Measurements from ENCODE around the gene HOPX. TPM values are rescaled to one million over a fixed set of nuclear protein-coding genes. Genes with fewer than 3 reads are reported as not detected.
A peak's percentile ranks its signal among the peaks of the same experiment; 100 is the strongest.
"Not testable (repeated sequence)": the region's sequence is repeated elsewhere in the genome, so short reads cannot be mapped to it uniquely, and the experiment has no call there.

The HOPX gene
- total and polyA plus RNA-seq, 9 donors: 13.2 to 22.8 (median 18.1) TPM

GRCh38 chr4:56649445-56650261, 31.4 kb downstream of the HOPX start:
- Histone ChIP-seq H3K9me3 (replicated peaks; ENCODE audit: control insufficient read depth, low read depth, low read length) (peaks cover 4% of the 10 kb centered on the region), H3K4me3 (ENCODE audit: low read length) (no peak overlapping the region), H3K4me1 (ENCODE audit: control insufficient read depth, insufficient read depth, low read length) (peaks cover 10% of the 10 kb centered on the region), H3K27me3 (ENCODE audit: control insufficient read depth, insufficient read depth, low read length) (peaks cover 4% of the 10 kb centered on the region), H3K36me3 (ENCODE audit: control insufficient read depth, insufficient read depth, low read length) (no peaks in the 10 kb centered on the region), H3K27ac (ENCODE audit: low read length) (no peak overlapping the region)
- WGBS (ENCODE audit: insufficient coverage): 100% methylated on average over 2 of the region's 5 CpGs
- no peak for DNase-seq

GRCh38 chr4:56648824-56649151, 32.3 kb downstream of the HOPX start:
- no peak for DNase-seq
- no peak overlapping the region for H3K27ac ChIP-seq (ENCODE audit: low read length)
- peaks cover 4% of the 10 kb centered on the region for H3K9me3 ChIP-seq (replicated peaks; ENCODE audit: control insufficient read depth, low read depth, low read length)
- no peaks in the 10 kb centered on the region for H3K36me3 ChIP-seq (ENCODE audit: control insufficient read depth, insufficient read depth, low read length)
- H3K27me3 ChIP-seq (ENCODE audit: control insufficient read depth, insufficient read depth, low read length): peaks cover under 1% of the 10 kb centered on the region
- H3K4me3 ChIP-seq (ENCODE audit: low read length): no peak overlapping the region
- H3K4me1 ChIP-seq (ENCODE audit: control insufficient read depth, insufficient read depth, low read length): peaks cover 5% of the 10 kb centered on the region

- Histone ChIP-seq H3K36me3 (ENCODE audit: control insufficient read depth, insufficient read depth, low read length) (no peaks in the 10 kb centered on the region), H3K9me3 (replicated peaks; ENCODE audit: control insufficient read depth, low read depth, low read length) (peaks cover 4% of the 10 kb centered on the region), H3K27me3 (ENCODE audit: control insufficient read depth, insufficient read depth, low read length) (no peaks in the 10 kb centered on the region), H3K27ac (ENCODE audit: low read length) (no peak overlapping the region), H3K4me3 (ENCODE audit: low read length) (no peak overlapping the region), H3K4me1 (ENCODE audit: control insufficient read depth, insufficient read depth, low read length) (no peaks in the 10 kb centered on the region)
- peak; percentile 87 for DNase-seq
- 60% methylated on average over 1 of the region's 5 CpGs for WGBS (ENCODE audit: insufficient coverage)
Observed at GRCh38 chr4:56648021-56648823, 32.9 kb downstream of the HOPX start.

GRCh38 chr4:56646341-56646740, 34.8 kb downstream of the HOPX start:
- Histone ChIP-seq H3K27ac (ENCODE audit: low read length) (no peak overlapping the region), H3K4me1 (ENCODE audit: control insufficient read depth, insufficient read depth, low read length) (no peaks in the 10 kb centered on the region), H3K4me3 (ENCODE audit: low read length) (no peak overlapping the region), H3K27me3 (ENCODE audit: control insufficient read depth, insufficient read depth, low read length) (no peaks in the 10 kb centered on the region), H3K36me3 (ENCODE audit: control insufficient read depth, insufficient read depth, low read length) (no peaks in the 10 kb centered on the region), H3K9me3 (replicated peaks; ENCODE audit: control insufficient read depth, low read depth, low read length) (peaks cover 4% of the 10 kb centered on the region)
- WGBS (ENCODE audit: insufficient coverage): no CpG with 5 or more reads among the region's 1 CpG
- no peak for DNase-seq

- H3K27me3 ChIP-seq (ENCODE audit: control insufficient read depth, insufficient read depth, low read length): no peaks in the 10 kb centered on the region
- H3K4me3 ChIP-seq (ENCODE audit: low read length): no peak overlapping the region
- no peak overlapping the region for H3K27ac ChIP-seq (ENCODE audit: low read length)
- no peak for DNase-seq
- no peaks in the 10 kb centered on the region for H3K4me1 ChIP-seq (ENCODE audit: control insufficient read depth, insufficient read depth, low read length)
- peaks cover 4% of the 10 kb centered on the region for H3K9me3 ChIP-seq (replicated peaks; ENCODE audit: control insufficient read depth, low read depth, low read length)
- 100% methylated on average over 1 of the region's 6 CpGs for WGBS (ENCODE audit: insufficient coverage)
- no peaks in the 10 kb centered on the region for H3K36me3 ChIP-seq (ENCODE audit: control insufficient read depth, insufficient read depth, low read length)
Observed at GRCh38 chr4:56643596-56643995, 37.5 kb downstream of the HOPX start.

- Histone ChIP-seq H3K9me3 (replicated peaks; ENCODE audit: control insufficient read depth, low read depth, low read length) (peaks cover 4% of the 10 kb centered on the region), H3K36me3 (ENCODE audit: control insufficient read depth, insufficient read depth, low read length) (no peaks in the 10 kb centered on the region), H3K27me3 (ENCODE audit: control insufficient read depth, insufficient read depth, low read length) (no peaks in the 10 kb centered on the region), H3K27ac (ENCODE audit: low read length) (peak overlapping the region; percentile 11), H3K4me3 (ENCODE audit: low read length) (no peak overlapping the region), H3K4me1 (ENCODE audit: control insufficient read depth, insufficient read depth, low read length) (no peaks in the 10 kb centered on the region)
- no CpG with 5 or more reads among the region's 4 CpGs for WGBS (ENCODE audit: insufficient coverage)
- DNase-seq: peak; percentile 69
Observed at GRCh38 chr4:56641494-56642051, 39.5 kb downstream of the HOPX start.

GRCh38 chr4:56640621-56641493, 40.2 kb downstream of the HOPX start:
- Histone ChIP-seq H3K27ac (ENCODE audit: low read length) (no peak overlapping the region), H3K4me3 (ENCODE audit: low read length) (no peak overlapping the region), H3K36me3 (ENCODE audit: control insufficient read depth, insufficient read depth, low read length) (no peaks in the 10 kb centered on the region), H3K27me3 (ENCODE audit: control insufficient read depth, insufficient read depth, low read length) (no peaks in the 10 kb centered on the region), H3K4me1 (ENCODE audit: control insufficient read depth, insufficient read depth, low read length) (no peaks in the 10 kb centered on the region), H3K9me3 (replicated peaks; ENCODE audit: control insufficient read depth, low read depth, low read length) (no peaks in the 10 kb centered on the region)
- no CpG with 5 or more reads among the region's 5 CpGs for WGBS (ENCODE audit: insufficient coverage)
- DNase-seq: no peak

- no peak for DNase-seq
- H3K27me3 ChIP-seq (ENCODE audit: control insufficient read depth, insufficient read depth, low read length): no peaks in the 10 kb centered on the region
- no peaks in the 10 kb centered on the region for H3K4me1 ChIP-seq (ENCODE audit: control insufficient read depth, insufficient read depth, low read length)
- H3K9me3 ChIP-seq (replicated peaks; ENCODE audit: control insufficient read depth, low read depth, low read length): no peaks in the 10 kb centered on the region
- no peak overlapping the region for H3K27ac ChIP-seq (ENCODE audit: low read length)
- H3K36me3 ChIP-seq (ENCODE audit: control insufficient read depth, insufficient read depth, low read length): no peaks in the 10 kb centered on the region
- no peak overlapping the region for H3K4me3 ChIP-seq (ENCODE audit: low read length)
Observed at GRCh38 chr4:56637791-56638190, 43.3 kb downstream of the HOPX start.

GRCh38 chr4:56637154-56637553, 43.9 kb downstream of the HOPX start:
- Histone ChIP-seq H3K36me3 (ENCODE audit: control insufficient read depth, insufficient read depth, low read length) (no peaks in the 10 kb centered on the region), H3K27me3 (ENCODE audit: control insufficient read depth, insufficient read depth, low read length) (no peaks in the 10 kb centered on the region), H3K9me3 (replicated peaks; ENCODE audit: control insufficient read depth, low read depth, low read length) (no peaks in the 10 kb centered on the region), H3K27ac (ENCODE audit: low read length) (no peak overlapping the region), H3K4me3 (ENCODE audit: low read length) (no peak overlapping the region), H3K4me1 (ENCODE audit: control insufficient read depth, insufficient read depth, low read length) (no peaks in the 10 kb centered on the region)
- no CpG with 5 or more reads among the region's 1 CpG for WGBS (ENCODE audit: insufficient coverage)
- no peak for DNase-seq

GRCh38 chr4:56634954-56635353, 46.1 kb downstream of the HOPX start:
- not testable (repeated sequence) for DNase-seq; H3K27me3 ChIP-seq (ENCODE audit: control insufficient read depth, insufficient read depth, low read length); H3K4me3 ChIP-seq (ENCODE audit: low read length); H3K36me3 ChIP-seq (ENCODE audit: control insufficient read depth, insufficient read depth, low read length); H3K9me3 ChIP-seq (replicated peaks; ENCODE audit: control insufficient read depth, low read depth, low read length); H3K4me1 ChIP-seq (ENCODE audit: control insufficient read depth, insufficient read depth, low read length); H3K27ac ChIP-seq (ENCODE audit: low read length)
- 86% methylated on average over 4 of the region's 9 CpGs for WGBS (ENCODE audit: insufficient coverage)
